ENCODE measurements around the gene PROZ.

Gene PROZ

GRCh38 chr13:113139577-113139976 lies 18.9 kb upstream of the PROZ start:
- H3K4me3 ChIP-seq (ENCODE audit: low read depth, low read length): no peak overlapping the region

- no peak overlapping the region for H3K4me3 ChIP-seq (ENCODE audit: low read depth, low read length)
Observed at GRCh38 chr13:113140677-113141600, 17.5 kb upstream of the PROZ start.

GRCh38 chr13:113141601-113141970 lies 16.9 kb upstream of the PROZ start:
- no peak overlapping the region for H3K4me3 ChIP-seq (ENCODE audit: low read depth, low read length)

- H3K4me3 ChIP-seq (ENCODE audit: low read depth, low read length): no peak overlapping the region
Observed at GRCh38 chr13:113142876-113143275, 15.6 kb upstream of the PROZ start.

- H3K4me3 ChIP-seq (ENCODE audit: low read depth, low read length): no peak overlapping the region
Observed at GRCh38 chr13:113143466-113144254, 14.8 kb upstream of the PROZ start.

GRCh38 chr13:113144255-113144629 lies 14.2 kb upstream of the PROZ start:
- no peak overlapping the region for H3K4me3 ChIP-seq (ENCODE audit: low read depth, low read length)

- no peak overlapping the region for H3K4me3 ChIP-seq (ENCODE audit: low read depth, low read length)
Observed at GRCh38 chr13:113145496-113145895, 13.0 kb upstream of the PROZ start.

- H3K4me3 ChIP-seq (ENCODE audit: low read depth, low read length): no peak overlapping the region
Observed at GRCh38 chr13:113145911-113146598, 12.4 kb upstream of the PROZ start.

GRCh38 chr13:113146750-113147149 lies 11.7 kb upstream of the PROZ start:
- H3K4me3 ChIP-seq (ENCODE audit: low read depth, low read length): no peak overlapping the region

GRCh38 chr13:113147206-113147605 lies 11.2 kb upstream of the PROZ start:
- H3K4me3 ChIP-seq (ENCODE audit: low read depth, low read length): no peak overlapping the region

- H3K4me3 ChIP-seq (ENCODE audit: low read depth, low read length): no peak overlapping the region
Observed at GRCh38 chr13:113148407-113148806, 10.0 kb upstream of the PROZ start.

GRCh38 chr13:113148940-113149503 lies 9.4 kb upstream of the PROZ start:
- H3K4me3 ChIP-seq (ENCODE audit: low read depth, low read length): no peak overlapping the region

- no peak overlapping the region for H3K4me3 ChIP-seq (ENCODE audit: low read depth, low read length)
Observed at GRCh38 chr13:113149711-113150549, 8.5 kb upstream of the PROZ start.

- no peak overlapping the region for H3K4me3 ChIP-seq (ENCODE audit: low read depth, low read length)
Observed at GRCh38 chr13:113150550-113151365, 7.7 kb upstream of the PROZ start.

- H3K4me3 ChIP-seq (ENCODE audit: low read depth, low read length): no peak overlapping the region
Observed at GRCh38 chr13:113151745-113152690, 6.4 kb upstream of the PROZ start.

- H3K4me3 ChIP-seq (ENCODE audit: low read depth, low read length): peak overlapping the region; percentile 5
Observed at GRCh38 chr13:113152691-113152983, 5.8 kb upstream of the PROZ start.

- peak overlapping the region; percentile 5 for H3K4me3 ChIP-seq (ENCODE audit: low read depth, low read length)
Observed at GRCh38 chr13:113152984-113153809, 5.3 kb upstream of the PROZ start.
